K562 (cell line): ENCODE data around the gene MARCHF7. TPM values are rescaled to one million over a fixed set of nuclear protein-coding genes. Genes with fewer than 3 reads are reported as not detected.

Experiments used
- ATAC-seq: fragments of 200-7000 bp; cut with Tn5 transposase; 3 replicates; pipeline ENCODE4 v1.9.1; 2020; ENCODE audit warnings: moderate library complexity
- BruUV-seq: library from RNA; stranded (reverse); fragments of 400-500 nt; replicated peaks from 2 replicates; lab custom pipeline; 2021; lab: Mats Ljungman, UMichigan
- CTCF ChIA-PET: fragments of 300-600 bp; formaldehyde crosslinking; extraction: SDS; loops from one replicate; lab custom pipeline; 2021; ENCODE audit warnings: low intra/inter-chr PET ratio; lab: Yijun Ruan, JAX
- POLR2A ChIA-PET: fragments of 300-600, 350-650 bp; sonication (Branson Sonifier 250); formaldehyde crosslinking; extraction: SDS; loops from one replicate; lab custom pipeline; 2021; ENCODE audit warnings: antibody characterized with exemption, inconsistent platforms; lab: Yijun Ruan, JAX
- DNase-seq, 4 experiments: peaks; one replicate each; pipeline versions ENCODE4 v3.0.0 to v3.0.0-alpha.2; 2011 to 2018; ENCODE audit warnings: low spot score in 3 of 4, mixed read lengths in 3 of 4; ENCODE audit errors: extremely low read depth in 1 of 4
- FAIRE-seq: peaks from 2 replicates; lab custom pipeline; 2011; peaks lifted over from hg19 to GRCh38; lab: Jason Lieb, UNC
- H2AFZ ChIP-seq: 2 replicates; pipeline ENCODE4 v1.6.0; 2011; ENCODE audit warnings: low read depth, low read length, control low read depth, inconsistent platforms
- H3K27ac ChIP-seq: fragments of 200-600 bp; 3 replicates; pipeline ENCODE4 v1.8.0; 2011; ENCODE audit warnings: low read depth, mild to moderate bottlenecking, control low read depth, inconsistent platforms, low read length, moderate library complexity, mixed read lengths; ENCODE audit errors: extremely low read depth
- H3K27me3 ChIP-seq, 2 experiments: fragments of 300-600 bp in 1 of 2; 2 replicates in 1 of 2; 3 replicates in 1 of 2; pipeline versions ENCODE4 v1.6.0 to v1.8.0; 2011; ENCODE audit warnings: inconsistent platforms in 2 of 2, low read length in 2 of 2, mild to moderate bottlenecking in 1 of 2, mixed read lengths in 1 of 2, moderate library complexity in 1 of 2; ENCODE audit not compliant: control insufficient read depth in 2 of 2, insufficient read depth in 2 of 2
- H3K36me3 ChIP-seq: fragments of 300-600 bp; 3 replicates; pipeline ENCODE4 v1.8.0; 2011; ENCODE audit warnings: mild to moderate bottlenecking, low read length, inconsistent platforms; ENCODE audit not compliant: control insufficient read depth, insufficient read depth
- H3K4me1 ChIP-seq, 2 experiments: fragments of 200-600 bp in 1 of 2; replicated peaks in 1 of 2; 2 replicates in 1 of 2; 3 replicates in 1 of 2; pipeline versions ENCODE4 v1.5.1 to v1.8.0; 2011; ENCODE audit warnings: inconsistent platforms in 2 of 2, low read length in 2 of 2, mild to moderate bottlenecking in 1 of 2, mixed read lengths in 1 of 2, moderate library complexity in 1 of 2; ENCODE audit not compliant: control insufficient read depth in 2 of 2, insufficient read depth in 2 of 2
- H3K4me2 ChIP-seq: 2 replicates; pipeline ENCODE4 v1.6.1; 2011; ENCODE audit warnings: low read length, control low read depth, inconsistent platforms, mixed read lengths; ENCODE audit not compliant: insufficient read depth
- H3K4me3 ChIP-seq: fragments of 200-600 bp; sonication (generic), shearing (Covaris generic); 2 replicates; pipeline ENCODE4 v1.5.1; 2016; ENCODE audit warnings: control low read depth, inconsistent platforms
- H3K79me2 ChIP-seq: fragments of 200-600 bp; 3 replicates; pipeline ENCODE4 v1.8.0; 2011; ENCODE audit warnings: low read length, inconsistent platforms; ENCODE audit not compliant: control insufficient read depth, insufficient read depth
- H3K9ac ChIP-seq, 2 experiments: 2 replicates each; pipeline versions ENCODE4 v1.6.0 to v1.6.1; 2011; ENCODE audit warnings: low read depth in 2 of 2, low read length in 2 of 2, control low read depth in 1 of 2, inconsistent platforms in 1 of 2, mild to moderate bottlenecking in 1 of 2, mixed read lengths in 1 of 2; ENCODE audit not compliant: insufficient read depth in 1 of 2
- H3K9me1 ChIP-seq: one replicate; pipeline ENCODE4 v1.6.0; 2011; ENCODE audit warnings: inconsistent platforms, mild to moderate bottlenecking, low read length, moderate library complexity; ENCODE audit not compliant: control insufficient read depth, insufficient read depth
- H3K9me3 ChIP-seq: replicated peaks from 2 replicates; pipeline ENCODE4 v1.5.1; 2011; ENCODE audit warnings: low read depth, low read length, inconsistent platforms; ENCODE audit not compliant: control insufficient read depth, insufficient read depth
- H4K20me1 ChIP-seq: replicated peaks from 2 replicates; pipeline ENCODE4 v1.6.1; 2011; ENCODE audit warnings: low read length, inconsistent platforms, mixed read lengths; ENCODE audit not compliant: control insufficient read depth, insufficient read depth
- BDP1 ChIP-seq: IDR thresholded peaks from 3 replicates; pipeline ENCODE4 v1.6.1; 2011; ENCODE audit not compliant: insufficient read length, insufficient read depth
- CCAR2 ChIP-seq: fragments of 200-400 bp; formaldehyde crosslinking; IDR thresholded peaks from 2 replicates; pipeline ENCODE4 v1.6.1; 2017; ENCODE audit warnings: mild to moderate bottlenecking, low read depth, low read length
- E2F4 ChIP-seq: sonication (generic); formaldehyde crosslinking; IDR thresholded peaks from 2 replicates; pipeline ENCODE4 v1.8.0; 2022; ENCODE audit warnings: mild to moderate bottlenecking, low read depth, missing genetic modification reagents
- ETS1 ChIP-seq: conservative IDR thresholded peaks from 2 replicates; pipeline ENCODE4 v1.6.1; 2011; ENCODE audit warnings: low read depth, mild to moderate bottlenecking, low read length; ENCODE audit not compliant: control insufficient read depth
- HNRNPK ChIP-seq: fragments of 200-400 bp; formaldehyde crosslinking; IDR thresholded peaks from one replicate; pipeline ENCODE4 v1.6.1; 2018; ENCODE audit warnings: mild to moderate bottlenecking, low read depth, low read length; ENCODE audit not compliant: poor library complexity, severe bottlenecking
- MCM2 ChIP-seq: fragments of 450-650 bp; IDR thresholded peaks from 2 replicates; pipeline ENCODE4 v1.6.1; 2017; ENCODE audit warnings: low read depth, mild to moderate bottlenecking
- MXD1 ChIP-seq: fragments of 250-450 bp; sonication (Bioruptor Pico); IDR thresholded peaks from 2 replicates; pipeline ENCODE4 v1.8.0; 2021; ENCODE audit warnings: borderline replicate concordance, mild to moderate bottlenecking, moderate library complexity; ENCODE audit not compliant: poor library complexity, severe bottlenecking
- SIX5 ChIP-seq, 2 experiments: IDR thresholded peaks; 2 replicates each; pipeline ENCODE4 v1.6.1; 2011; ENCODE audit warnings: low read length in 2 of 2, borderline replicate concordance in 1 of 2, low read depth in 1 of 2, mild to moderate bottlenecking in 1 of 2, moderate library complexity in 1 of 2; ENCODE audit not compliant: insufficient read depth in 1 of 2
- SP1 ChIP-seq: sonication (generic); formaldehyde crosslinking; IDR thresholded peaks from 2 replicates; pipeline ENCODE4 v1.8.1; 2022; ENCODE audit warnings: mild to moderate bottlenecking, missing genetic modification reagents
- SUPT5H ChIP-seq: fragments of 450-650 bp; IDR thresholded peaks from 2 replicates; pipeline ENCODE4 v1.6.1; 2016
- TAF1 ChIP-seq: IDR thresholded peaks from 2 replicates; pipeline ENCODE4 v1.6.1; 2011; ENCODE audit warnings: mild to moderate bottlenecking, low read length, moderate library complexity; ENCODE audit not compliant: insufficient read depth, control insufficient read depth, severe bottlenecking; ENCODE audit errors: extremely low read depth
- TRIM28 ChIP-seq: fragments of 450-650 bp; IDR thresholded peaks from 2 replicates; pipeline ENCODE4 v1.6.1; 2017
- ZNF445 ChIP-seq: fragments of 250-450 bp; sonication (Bioruptor Pico); IDR thresholded peaks from 2 replicates; pipeline ENCODE4 v1.4.0; 2020; ENCODE audit warnings: low read depth, mild to moderate bottlenecking, moderate library complexity
- ZNF561 ChIP-seq: fragments of 450-650 bp; formaldehyde crosslinking; conservative IDR thresholded peaks from 2 replicates; pipeline ENCODE4 v1.4.0; 2020; ENCODE audit warnings: mild to moderate bottlenecking, moderate library complexity
- ZNF586 ChIP-seq: fragments of 450-650 bp; formaldehyde crosslinking; conservative IDR thresholded peaks from 2 replicates; pipeline ENCODE4 v1.4.0; 2020; ENCODE audit warnings: mild to moderate bottlenecking, moderate library complexity
- ZNF780A ChIP-seq: fragments of 250-450 bp; sonication (Bioruptor Pico); IDR thresholded peaks from 2 replicates; pipeline ENCODE4 v1.5.0; 2021; ENCODE audit warnings: mild to moderate bottlenecking
- WGBS: fragments of 100-300 bp; shearing (Covaris generic); methylation state at CpG from one replicate; pipeline ENCODE4 v1.1.6; 2016; ENCODE audit warnings: low coverage, mixed read lengths; ENCODE audit not compliant: insufficient coverage; ENCODE audit errors: missing lambda C conversion rate; 5-methylcytosine and 5-hydroxymethylcytosine counted together
- in situ Hi-C: fragments of 300-500 bp; cut with MboI; formaldehyde crosslinking; loops from 4 replicates; pipeline ENCODE4 v1.15.0; 2018; ENCODE audit warnings: inconsistent platforms, mixed read lengths
- intact Hi-C: fragments of 100-400 bp; cut with micrococcal nuclease; formaldehyde crosslinking; loops from 2 replicates; pipeline ENCODE4 v1.14.2; 2022
- polyA plus RNA-seq, 8 experiments: library from polyadenylated mRNA; depleted of rRNA in 4 of 8; stranded (reverse) in 5 of 8; unstranded in 3 of 8; fragments of >200 nt; fragmentation: Nextera tagmentation in 2 of 8; fragmentation: Illumina TruSeq in 1 of 8; extraction: Ambion mirVana in 2 of 8; extraction: Trizol in 1 of 8; gene quantifications; 2 replicates each; pipeline versions ENCODE4 v1.2.1 to v1.2.3, GENCODE V29; 2011 to 2014; ENCODE audit warnings: inconsistent platforms in 1 of 8, missing spikeins in 1 of 8
- total RNA-seq, 7 experiments: library from RNA; depleted of rRNA in 6 of 7; stranded (reverse); fragments of >200 nt in 6 of 7; fragmentation: Illumina TruSeq in 2 of 7; extraction: Trizol in 2 of 7; gene quantifications; 2 replicates each; pipeline versions ENCODE4 v1.2.1 to v1.2.3, GENCODE V29; 2011 to 2021; ENCODE audit warnings: low replicate concordance in 1 of 7
- TF ChIP-seq, protein P1 (sequence below): fragments of 450-650 bp; conservative IDR thresholded peaks from 2 replicates; pipeline ENCODE4 v1.6.1; 2016; ENCODE audit warnings: missing genetic modification characterization, low read depth, mild to moderate bottlenecking, control low read depth, missing compliant biosample characterization
- TF ChIP-seq, protein P2 (sequence below): fragments of 450-650 bp; formaldehyde crosslinking; IDR thresholded peaks from 2 replicates; pipeline ENCODE4 v1.4.0; 2022; ENCODE audit warnings: missing genetic modification characterization

MARCHF7 gene
- total and polyA plus RNA-seq, 9 of the 15 experiments (the other 6 are each of a cell fraction or from before 2014, with no cell fraction given): 58.2 to 137 (median 86.7) TPM

- H3K79me2 ChIP-seq: peaks cover 18% of the 10 kb centered on the region
- no peaks in the 10 kb centered on the region for H3K4me1 ChIP-seq
- H3K9ac ChIP-seq: no peak overlapping the region
- H3K4me3 ChIP-seq: no peak overlapping the region
- 93% methylated on average over 3 of the region's 3 CpGs for WGBS
- ATAC-seq (no peak), DNase-seq (no peak), FAIRE-seq (no peak)
- ChIA-PET CTCF (no interaction called here), POLR2A (interaction anchor here (1.2 to 1.9 kb wide), 2 partner anchors 14 to 21 kb away, joined by 4 to 6 read pairs; no protein-coding TSS in a partner anchor)
- H3K9me3 ChIP-seq: no peaks in the 10 kb centered on the region
- H4K20me1 ChIP-seq: no peaks in the 10 kb centered on the region
- H2AFZ ChIP-seq: no peak overlapping the region
- H3K4me2 ChIP-seq: no peak overlapping the region
- no peaks in the 10 kb centered on the region for H3K27me3 ChIP-seq
- H3K27ac ChIP-seq: no peak overlapping the region
- in situ Hi-C loops (no loop called here), intact Hi-C loops (no loop called here)
- H3K9me1 ChIP-seq: no peaks in the 10 kb centered on the region
- BruUV-seq: no TSS peak
- peaks cover 94% of the 10 kb centered on the region for H3K36me3 ChIP-seq
- TF ChIP-seq, protein P1, sequence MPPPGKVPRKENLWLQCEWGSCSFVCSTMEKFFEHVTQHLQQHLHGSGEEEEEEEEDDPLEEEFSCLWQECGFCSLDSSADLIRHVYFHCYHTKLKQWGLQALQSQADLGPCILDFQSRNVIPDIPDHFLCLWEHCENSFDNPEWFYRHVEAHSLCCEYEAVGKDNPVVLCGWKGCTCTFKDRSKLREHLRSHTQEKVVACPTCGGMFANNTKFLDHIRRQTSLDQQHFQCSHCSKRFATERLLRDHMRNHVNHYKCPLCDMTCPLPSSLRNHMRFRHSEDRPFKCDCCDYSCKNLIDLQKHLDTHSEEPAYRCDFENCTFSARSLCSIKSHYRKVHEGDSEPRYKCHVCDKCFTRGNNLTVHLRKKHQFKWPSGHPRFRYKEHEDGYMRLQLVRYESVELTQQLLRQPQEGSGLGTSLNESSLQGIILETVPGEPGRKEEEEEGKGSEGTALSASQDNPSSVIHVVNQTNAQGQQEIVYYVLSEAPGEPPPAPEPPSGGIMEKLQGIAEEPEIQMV (tag): no peak
- TF ChIP-seq TAF1: no peak
- TF ChIP-seq SIX5 (IDR thresholded peaks at IDR 0.05; ENCODE audit: borderline replicate concordance in 1 of 2, insufficient read depth in 1 of 2, low read depth in 1 of 2, low read length in 2 of 2): no peak
- no peak for TF ChIP-seq MXD1 (CRISPR knock-in tag)
- no peak for TF ChIP-seq CCAR2
- TF ChIP-seq BDP1: no peak
- TF ChIP-seq ZNF561 (CRISPR knock-in tag): no peak
- no peak for TF ChIP-seq HNRNPK
- TF ChIP-seq ZNF780A (CRISPR knock-in tag): no peak
- no peak for TF ChIP-seq SUPT5H
- TF ChIP-seq TRIM28: no peak
- no peak for TF ChIP-seq ZNF586 (CRISPR knock-in tag)
- TF ChIP-seq MCM2: no peak
- TF ChIP-seq E2F4 (CRISPR knock-in tag): no peak
- no peak for TF ChIP-seq ETS1
- TF ChIP-seq, protein P2, sequence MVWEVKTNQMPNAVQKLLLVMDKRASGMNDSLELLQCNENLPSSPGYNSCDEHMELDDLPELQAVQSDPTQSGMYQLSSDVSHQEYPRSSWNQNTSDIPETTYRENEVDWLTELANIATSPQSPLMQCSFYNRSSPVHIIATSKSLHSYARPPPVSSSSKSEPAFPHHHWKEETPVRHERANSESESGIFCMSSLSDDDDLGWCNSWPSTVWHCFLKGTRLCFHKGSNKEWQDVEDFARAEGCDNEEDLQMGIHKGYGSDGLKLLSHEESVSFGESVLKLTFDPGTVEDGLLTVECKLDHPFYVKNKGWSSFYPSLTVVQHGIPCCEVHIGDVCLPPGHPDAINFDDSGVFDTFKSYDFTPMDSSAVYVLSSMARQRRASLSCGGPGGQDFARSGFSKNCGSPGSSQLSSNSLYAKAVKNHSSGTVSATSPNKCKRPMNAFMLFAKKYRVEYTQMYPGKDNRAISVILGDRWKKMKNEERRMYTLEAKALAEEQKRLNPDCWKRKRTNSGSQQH (CRISPR knock-in tag): no peak
- no peak for TF ChIP-seq ZNF445 (CRISPR knock-in tag)
- TF ChIP-seq SP1 (CRISPR knock-in tag): no peak
Measured at GRCh38 chr2:159759577-159759976, 47.3 kb downstream of the MARCHF7 start.
